ENCODE measurements around the gene TBL1XR1.

- TF ChIP-seq, protein P1, sequence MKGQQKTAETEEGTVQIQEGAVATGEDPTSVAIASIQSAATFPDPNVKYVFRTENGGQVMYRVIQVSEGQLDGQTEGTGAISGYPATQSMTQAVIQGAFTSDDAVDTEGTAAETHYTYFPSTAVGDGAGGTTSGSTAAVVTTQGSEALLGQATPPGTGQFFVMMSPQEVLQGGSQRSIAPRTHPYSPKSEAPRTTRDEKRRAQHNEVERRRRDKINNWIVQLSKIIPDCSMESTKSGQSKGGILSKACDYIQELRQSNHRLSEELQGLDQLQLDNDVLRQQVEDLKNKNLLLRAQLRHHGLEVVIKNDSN (IDR thresholded peaks at IDR 0.05) = no peak
- TF ChIP-seq YY1 (IDR thresholded peaks at IDR 0.05; ENCODE audit: low read depth) (no peak), TAF1 (IDR thresholded peaks at IDR 0.05; ENCODE audit: low read depth) (no peak), ZBTB7A (IDR thresholded peaks at IDR 0.05; ENCODE audit: low read depth) (no peak)
- TF ChIP-seq, protein P2, sequence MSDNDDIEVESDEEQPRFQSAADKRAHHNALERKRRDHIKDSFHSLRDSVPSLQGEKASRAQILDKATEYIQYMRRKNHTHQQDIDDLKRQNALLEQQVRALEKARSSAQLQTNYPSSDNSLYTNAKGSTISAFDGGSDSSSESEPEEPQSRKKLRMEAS (IDR thresholded peaks at IDR 0.05) = no peak
- TF ChIP-seq, protein P3, sequence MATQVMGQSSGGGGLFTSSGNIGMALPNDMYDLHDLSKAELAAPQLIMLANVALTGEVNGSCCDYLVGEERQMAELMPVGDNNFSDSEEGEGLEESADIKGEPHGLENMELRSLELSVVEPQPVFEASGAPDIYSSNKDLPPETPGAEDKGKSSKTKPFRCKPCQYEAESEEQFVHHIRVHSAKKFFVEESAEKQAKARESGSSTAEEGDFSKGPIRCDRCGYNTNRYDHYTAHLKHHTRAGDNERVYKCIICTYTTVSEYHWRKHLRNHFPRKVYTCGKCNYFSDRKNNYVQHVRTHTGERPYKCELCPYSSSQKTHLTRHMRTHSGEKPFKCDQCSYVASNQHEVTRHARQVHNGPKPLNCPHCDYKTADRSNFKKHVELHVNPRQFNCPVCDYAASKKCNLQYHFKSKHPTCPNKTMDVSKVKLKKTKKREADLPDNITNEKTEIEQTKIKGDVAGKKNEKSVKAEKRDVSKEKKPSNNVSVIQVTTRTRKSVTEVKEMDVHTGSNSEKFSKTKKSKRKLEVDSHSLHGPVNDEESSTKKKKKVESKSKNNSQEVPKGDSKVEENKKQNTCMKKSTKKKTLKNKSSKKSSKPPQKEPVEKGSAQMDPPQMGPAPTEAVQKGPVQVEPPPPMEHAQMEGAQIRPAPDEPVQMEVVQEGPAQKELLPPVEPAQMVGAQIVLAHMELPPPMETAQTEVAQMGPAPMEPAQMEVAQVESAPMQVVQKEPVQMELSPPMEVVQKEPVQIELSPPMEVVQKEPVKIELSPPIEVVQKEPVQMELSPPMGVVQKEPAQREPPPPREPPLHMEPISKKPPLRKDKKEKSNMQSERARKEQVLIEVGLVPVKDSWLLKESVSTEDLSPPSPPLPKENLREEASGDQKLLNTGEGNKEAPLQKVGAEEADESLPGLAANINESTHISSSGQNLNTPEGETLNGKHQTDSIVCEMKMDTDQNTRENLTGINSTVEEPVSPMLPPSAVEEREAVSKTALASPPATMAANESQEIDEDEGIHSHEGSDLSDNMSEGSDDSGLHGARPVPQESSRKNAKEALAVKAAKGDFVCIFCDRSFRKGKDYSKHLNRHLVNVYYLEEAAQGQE (IDR thresholded peaks at IDR 0.05; ENCODE audit: low read depth) = no peak
These were observed 52.4 kb downstream of the TBL1XR1 start for GRCh38 chr3:177144922-177145321.

Data from Ishikawa (cell line).